ENCODE measurements around the gene ELK4.

Gene ELK4

GRCh38 chr1:205670150-205670446, 38.3 kb upstream of the ELK4 start:
- no peaks in the 10 kb centered on the region for H3K4me1 ChIP-seq (ENCODE audit: control insufficient read depth, insufficient read depth, low read length)
- H3K9ac ChIP-seq (ENCODE audit: low read length): no peak overlapping the region
- no peaks in the 10 kb centered on the region for H3K36me3 ChIP-seq (ENCODE audit: control insufficient read depth, insufficient read depth, low read length)
- no peak overlapping the region for H3K4me3 ChIP-seq (ENCODE audit: low read length)
- H3K27me3 ChIP-seq (ENCODE audit: control insufficient read depth, insufficient read depth, low read length): no peaks in the 10 kb centered on the region
- no peak overlapping the region for H3K27ac ChIP-seq (ENCODE audit: low read depth, low read length)

- Histone ChIP-seq H3K27ac (ENCODE audit: low read depth, low read length) (no peak overlapping the region), H3K4me1 (ENCODE audit: control insufficient read depth, insufficient read depth, low read length) (no peaks in the 10 kb centered on the region)
These were observed 37.7 kb upstream of the ELK4 start for GRCh38 chr1:205669341-205670149.

DNA sequence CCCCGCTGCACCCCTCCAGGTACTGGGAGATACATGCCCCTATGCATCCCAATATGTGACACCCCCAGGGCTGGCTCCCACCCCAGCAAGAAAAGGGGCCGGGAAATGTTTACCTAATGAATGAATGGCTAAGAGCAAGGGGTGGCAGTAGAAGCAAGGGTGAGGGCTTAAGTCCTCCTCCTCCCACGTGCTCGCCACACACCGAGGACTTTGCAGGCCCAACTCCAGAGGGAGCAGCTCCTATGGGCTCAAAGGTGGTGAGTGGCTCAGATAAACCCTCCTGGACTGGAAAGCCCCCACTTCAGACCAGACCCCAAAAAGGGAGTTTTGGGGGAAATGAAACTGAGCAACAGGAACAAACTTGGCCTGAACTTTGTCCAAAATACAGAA, 37.1 kb upstream of the ELK4 start:
- no peaks in the 10 kb centered on the region for H3K36me3 ChIP-seq (ENCODE audit: control insufficient read depth, insufficient read depth, low read length)
- H3K9ac ChIP-seq (ENCODE audit: low read length): no peak overlapping the region
- H3K4me3 ChIP-seq (ENCODE audit: low read length): no peak overlapping the region
- H3K4me1 ChIP-seq (ENCODE audit: control insufficient read depth, insufficient read depth, low read length): no peaks in the 10 kb centered on the region
- no peak overlapping the region for H3K27ac ChIP-seq (ENCODE audit: low read depth, low read length)
- no peaks in the 10 kb centered on the region for H3K27me3 ChIP-seq (ENCODE audit: control insufficient read depth, insufficient read depth, low read length)

More at GRCh38 chr1:205669341-205670149, 37.7 kb upstream of the ELK4 start:
- no peak overlapping the region for H3K9ac ChIP-seq (ENCODE audit: low read length)
- H3K4me3 ChIP-seq (ENCODE audit: low read length): no peak overlapping the region
- no peaks in the 10 kb centered on the region for H3K27me3 ChIP-seq (ENCODE audit: control insufficient read depth, insufficient read depth, low read length)
- no peaks in the 10 kb centered on the region for H3K36me3 ChIP-seq (ENCODE audit: control insufficient read depth, insufficient read depth, low read length)

DNA sequence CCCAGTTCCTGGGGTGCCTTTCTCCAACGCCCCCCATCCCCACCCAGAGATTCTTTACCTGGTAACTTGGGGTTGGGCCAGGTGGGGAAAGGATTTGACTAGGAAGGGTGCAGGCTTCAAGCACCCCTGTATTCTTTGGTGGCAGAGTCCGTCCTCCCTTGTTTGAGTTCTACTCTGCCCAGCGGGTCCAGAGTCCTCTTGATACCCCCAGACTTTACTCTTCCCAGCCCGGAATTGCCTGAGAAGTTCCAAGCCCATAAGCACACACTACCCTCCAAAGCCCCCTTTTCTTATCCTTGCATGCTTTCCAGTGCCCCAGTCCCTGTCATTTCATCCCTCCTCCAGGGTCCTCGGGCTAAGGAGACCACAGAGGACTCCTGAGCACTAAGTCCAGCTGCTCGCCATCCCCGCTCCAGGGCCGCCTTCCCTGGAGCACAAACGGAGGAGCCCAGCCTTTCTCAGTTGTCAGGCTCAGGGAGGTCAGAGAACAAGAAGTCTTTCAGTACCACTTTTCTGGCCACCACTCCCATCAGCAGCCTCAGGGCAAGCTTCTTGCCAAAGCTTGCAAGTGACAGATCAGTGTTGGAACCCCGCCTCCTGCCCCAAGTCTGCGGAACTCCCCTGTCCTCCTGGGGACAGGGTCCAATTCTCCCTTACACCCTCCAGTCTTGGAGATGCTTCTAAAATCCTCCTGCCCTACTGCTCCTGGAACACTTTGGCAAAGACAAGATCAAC, 36.3 kb upstream of the ELK4 start:
- Histone ChIP-seq H3K4me3 (ENCODE audit: low read length) (no peak overlapping the region), H3K27ac (ENCODE audit: low read depth, low read length) (no peak overlapping the region), H3K9ac (ENCODE audit: low read length) (no peak overlapping the region), H3K36me3 (ENCODE audit: control insufficient read depth, insufficient read depth, low read length) (no peaks in the 10 kb centered on the region), H3K27me3 (ENCODE audit: control insufficient read depth, insufficient read depth, low read length) (no peaks in the 10 kb centered on the region), H3K4me1 (ENCODE audit: control insufficient read depth, insufficient read depth, low read length) (no peaks in the 10 kb centered on the region)

- no peak overlapping the region for H3K4me3 ChIP-seq (ENCODE audit: low read length)
- H3K27me3 ChIP-seq (ENCODE audit: control insufficient read depth, insufficient read depth, low read length): no peaks in the 10 kb centered on the region
- H3K36me3 ChIP-seq (ENCODE audit: control insufficient read depth, insufficient read depth, low read length): no peaks in the 10 kb centered on the region
- H3K4me1 ChIP-seq (ENCODE audit: control insufficient read depth, insufficient read depth, low read length): no peaks in the 10 kb centered on the region
- H3K9ac ChIP-seq (ENCODE audit: low read length): no peak overlapping the region
- no peak overlapping the region for H3K27ac ChIP-seq (ENCODE audit: low read depth, low read length)
These were observed 34.8 kb upstream of the ELK4 start for GRCh38 chr1:205666372-205667166.

DNA sequence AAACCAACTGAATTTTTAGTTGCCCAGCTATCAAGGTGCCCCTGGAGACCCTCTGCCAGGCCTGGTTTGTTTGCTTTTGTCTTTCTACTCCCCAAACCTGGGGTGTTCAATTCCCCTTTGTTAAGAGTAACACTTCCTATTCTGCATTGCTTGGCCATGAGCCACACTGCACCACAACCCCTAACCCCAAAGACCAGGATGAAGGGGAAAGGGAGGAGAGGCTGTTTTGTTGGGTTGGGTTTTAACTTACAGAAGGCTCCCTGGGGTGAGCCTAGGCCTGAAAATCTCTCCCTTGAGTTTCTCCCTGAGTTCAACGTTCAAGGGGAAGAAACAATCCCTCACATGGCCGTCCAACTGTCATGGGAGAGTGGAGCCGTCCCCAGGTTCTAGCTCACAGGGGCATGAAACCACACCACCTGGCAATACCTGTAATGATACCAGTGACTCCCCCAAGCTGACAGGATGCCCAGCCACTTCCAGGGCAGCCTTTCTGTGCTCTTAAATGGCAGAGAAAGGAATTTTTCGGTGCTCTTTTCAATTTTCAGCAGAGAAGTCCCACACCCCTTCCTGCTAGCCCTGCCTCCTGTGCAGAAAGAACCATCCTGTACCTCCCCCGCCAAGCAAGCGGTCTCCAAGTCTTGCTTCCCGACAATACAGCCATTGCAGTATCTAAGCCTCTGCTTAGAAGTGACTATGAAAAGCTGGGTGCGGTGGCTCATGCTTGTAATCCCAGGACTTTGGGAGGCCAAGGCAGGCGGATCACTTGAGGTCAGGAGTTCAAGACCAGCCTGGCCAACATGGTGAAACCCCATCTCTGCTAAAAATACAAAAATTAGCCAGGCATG, 33.6 kb upstream of the ELK4 start:
- Histone ChIP-seq H3K9ac (ENCODE audit: low read length) (no peak overlapping the region), H3K27me3 (ENCODE audit: control insufficient read depth, insufficient read depth, low read length) (no peaks in the 10 kb centered on the region), H3K4me3 (ENCODE audit: low read length) (no peak overlapping the region), H3K27ac (ENCODE audit: low read depth, low read length) (no peak overlapping the region), H3K36me3 (ENCODE audit: control insufficient read depth, insufficient read depth, low read length) (no peaks in the 10 kb centered on the region), H3K4me1 (ENCODE audit: control insufficient read depth, insufficient read depth, low read length) (no peaks in the 10 kb centered on the region)

DNA sequence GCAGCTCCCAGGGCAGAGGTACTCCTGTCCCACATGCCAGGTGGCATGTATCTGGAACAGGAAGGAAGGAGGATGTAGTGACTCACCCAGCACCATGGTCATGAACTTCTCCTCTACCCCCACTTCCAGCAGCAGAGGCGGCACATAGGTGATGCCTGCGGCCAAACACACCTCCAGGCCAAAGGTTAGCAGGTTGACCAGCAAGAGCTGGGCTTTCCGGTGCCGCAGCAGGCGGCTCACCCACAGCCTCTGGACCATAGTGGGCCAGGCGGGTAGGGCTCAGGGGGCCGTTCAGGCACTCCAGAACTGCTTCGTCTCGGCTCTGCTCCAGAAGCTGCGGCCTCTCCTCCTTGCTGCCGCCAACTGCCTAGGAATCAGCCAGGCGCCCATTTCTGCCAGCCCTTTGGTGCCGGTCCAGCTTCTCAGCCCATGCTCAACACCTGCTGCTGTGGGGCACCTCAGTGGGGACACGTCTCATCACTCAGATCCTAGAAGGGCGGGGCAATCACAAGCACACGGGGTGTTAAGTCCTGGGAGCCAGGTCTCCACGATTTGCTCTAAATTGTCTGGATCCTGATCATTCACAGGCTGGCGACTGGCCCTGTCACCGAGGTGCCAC, 32.7 kb upstream of the ELK4 start:
- H3K36me3 ChIP-seq (ENCODE audit: control insufficient read depth, insufficient read depth, low read length): no peaks in the 10 kb centered on the region
- no peak overlapping the region for H3K4me3 ChIP-seq (ENCODE audit: low read length)
- no peak overlapping the region for H3K9ac ChIP-seq (ENCODE audit: low read length)
- H3K27ac ChIP-seq (ENCODE audit: low read depth, low read length): no peak overlapping the region
- H3K27me3 ChIP-seq (ENCODE audit: control insufficient read depth, insufficient read depth, low read length): peaks cover 2% of the 10 kb centered on the region
- H3K4me1 ChIP-seq (ENCODE audit: control insufficient read depth, insufficient read depth, low read length): no peaks in the 10 kb centered on the region

GRCh38 chr1:205663286-205663936, 31.6 kb upstream of the ELK4 start:
- H3K27me3 ChIP-seq (ENCODE audit: control insufficient read depth, insufficient read depth, low read length): peaks cover 2% of the 10 kb centered on the region
- H3K36me3 ChIP-seq (ENCODE audit: control insufficient read depth, insufficient read depth, low read length): no peaks in the 10 kb centered on the region
- no peak overlapping the region for H3K9ac ChIP-seq (ENCODE audit: low read length)
- H3K4me1 ChIP-seq (ENCODE audit: control insufficient read depth, insufficient read depth, low read length): no peaks in the 10 kb centered on the region
- H3K4me3 ChIP-seq (ENCODE audit: low read length): no peak overlapping the region
- no peak overlapping the region for H3K27ac ChIP-seq (ENCODE audit: low read depth, low read length)

GRCh38 chr1:205662791-205663190, 31.0 kb upstream of the ELK4 start:
- no peak overlapping the region for H3K9ac ChIP-seq (ENCODE audit: low read length)
- H3K27me3 ChIP-seq (ENCODE audit: control insufficient read depth, insufficient read depth, low read length): peaks cover 2% of the 10 kb centered on the region
- no peaks in the 10 kb centered on the region for H3K36me3 ChIP-seq (ENCODE audit: control insufficient read depth, insufficient read depth, low read length)
- no peak overlapping the region for H3K4me3 ChIP-seq (ENCODE audit: low read length)
- no peak overlapping the region for H3K27ac ChIP-seq (ENCODE audit: low read depth, low read length)
- no peaks in the 10 kb centered on the region for H3K4me1 ChIP-seq (ENCODE audit: control insufficient read depth, insufficient read depth, low read length)

DNA sequence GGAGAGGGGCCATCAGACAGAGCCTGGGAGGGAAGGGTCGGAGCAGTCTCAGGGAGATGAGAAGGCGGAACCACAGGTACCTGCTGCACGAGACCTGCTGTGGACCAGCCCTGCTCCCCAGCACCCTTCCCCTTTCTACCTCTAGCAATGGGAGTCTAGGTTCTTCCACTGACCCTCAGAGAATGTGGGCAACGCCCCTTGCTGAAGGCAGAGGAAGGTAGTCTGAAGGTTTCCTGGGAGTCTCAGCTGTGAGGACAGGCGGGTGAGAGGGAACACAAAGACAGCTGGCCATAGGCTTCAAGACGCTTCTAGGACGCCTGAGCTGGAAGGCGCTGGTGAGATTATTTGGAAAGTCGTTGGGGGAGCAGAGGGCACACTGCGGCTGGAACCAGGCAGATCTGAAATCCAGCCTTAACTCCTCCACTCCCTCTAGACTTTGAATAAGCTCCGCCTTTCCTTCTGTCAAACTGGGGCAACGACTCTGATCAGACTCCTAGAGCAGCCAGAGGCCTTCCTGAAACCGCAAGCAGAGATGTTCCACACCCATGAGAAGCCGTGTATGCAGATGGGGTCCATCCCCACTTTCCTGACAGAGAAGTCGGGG, 30.4 kb upstream of the ELK4 start:
- Histone ChIP-seq H3K4me1 (ENCODE audit: control insufficient read depth, insufficient read depth, low read length) (no peaks in the 10 kb centered on the region), H3K9ac (ENCODE audit: low read length) (no peak overlapping the region), H3K27ac (ENCODE audit: low read depth, low read length) (no peak overlapping the region), H3K36me3 (ENCODE audit: control insufficient read depth, insufficient read depth, low read length) (no peaks in the 10 kb centered on the region), H3K4me3 (ENCODE audit: low read length) (no peak overlapping the region), H3K27me3 (ENCODE audit: control insufficient read depth, insufficient read depth, low read length) (peaks cover 2% of the 10 kb centered on the region)
